Endothelial cell of umbilical vein (primary cell): ENCODE results near the gene PLEKHA6.

Experiments
- CTCF ChIP-seq, 2 donors: IDR thresholded peaks; 1 replicate in 1 of 2; 2 replicates in 1 of 2; pipeline ENCODE4 v1.5.1; 2011; ENCODE audit warnings: low read length in 2 of 2, mild to moderate bottlenecking in 2 of 2, moderate library complexity in 2 of 2, control low read depth in 1 of 2, inconsistent platforms in 1 of 2, low read depth in 1 of 2; ENCODE audit not compliant: insufficient read depth in 1 of 2; ENCODE audit errors: extremely low read depth in 1 of 2
- EZH2 ChIP-seq: IDR thresholded peaks from 2 replicates; pipeline ENCODE4 v1.6.1; 2012; ENCODE audit warnings: borderline replicate concordance, low read depth, mild to moderate bottlenecking, moderate library complexity, low read length, inconsistent platforms; ENCODE audit not compliant: severe bottlenecking

GRCh38 chr1:204255966-204256365 lies 103.8 kb downstream of the PLEKHA6 start:
- TF ChIP-seq CTCF (IDR thresholded peaks at IDR 0.05; ENCODE audit: extremely low read depth in 1 of 2, insufficient read depth in 1 of 2, low read depth in 1 of 2, low read length in 2 of 2) (no peak), EZH2 (no peak)
